HL-60 (cell line): ENCODE data around the gene TTLL11.

Experiments
- GABPA ChIP-seq: IDR thresholded peaks from 2 replicates; pipeline ENCODE4 v1.6.1; 2012; ENCODE audit warnings: low read depth
- TF ChIP-seq, protein P1 (sequence below): IDR thresholded peaks from one replicate; pipeline ENCODE4 v1.5.1; 2011; ENCODE audit warnings: low read length, control low read depth, inconsistent platforms; ENCODE audit not compliant: insufficient read depth

GRCh38 chr9:122130837-122131236 is 37.7 kb upstream of the TTLL11 start:
- TF ChIP-seq, protein P1, sequence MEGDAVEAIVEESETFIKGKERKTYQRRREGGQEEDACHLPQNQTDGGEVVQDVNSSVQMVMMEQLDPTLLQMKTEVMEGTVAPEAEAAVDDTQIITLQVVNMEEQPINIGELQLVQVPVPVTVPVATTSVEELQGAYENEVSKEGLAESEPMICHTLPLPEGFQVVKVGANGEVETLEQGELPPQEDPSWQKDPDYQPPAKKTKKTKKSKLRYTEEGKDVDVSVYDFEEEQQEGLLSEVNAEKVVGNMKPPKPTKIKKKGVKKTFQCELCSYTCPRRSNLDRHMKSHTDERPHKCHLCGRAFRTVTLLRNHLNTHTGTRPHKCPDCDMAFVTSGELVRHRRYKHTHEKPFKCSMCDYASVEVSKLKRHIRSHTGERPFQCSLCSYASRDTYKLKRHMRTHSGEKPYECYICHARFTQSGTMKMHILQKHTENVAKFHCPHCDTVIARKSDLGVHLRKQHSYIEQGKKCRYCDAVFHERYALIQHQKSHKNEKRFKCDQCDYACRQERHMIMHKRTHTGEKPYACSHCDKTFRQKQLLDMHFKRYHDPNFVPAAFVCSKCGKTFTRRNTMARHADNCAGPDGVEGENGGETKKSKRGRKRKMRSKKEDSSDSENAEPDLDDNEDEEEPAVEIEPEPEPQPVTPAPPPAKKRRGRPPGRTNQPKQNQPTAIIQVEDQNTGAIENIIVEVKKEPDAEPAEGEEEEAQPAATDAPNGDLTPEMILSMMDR = no peak
- no peak for TF ChIP-seq GABPA
